Karpas-422 (cell line): Measurements from ENCODE around the gene ZFP91. TPM values are rescaled to one million over a fixed set of nuclear protein-coding genes. Genes with fewer than 3 reads are reported as not detected.

Experiments
- DNase-seq: peaks from one replicate; pipeline ENCODE4 v3.0.0-alpha.2; 2015
- H2AFZ ChIP-seq: fragments of 200-600 bp; sonication (generic); 2 replicates; pipeline ENCODE4 v1.6.1; 2014; ENCODE audit warnings: antibody characterized with exemption, low read length, mixed read lengths
- H3K27ac ChIP-seq: fragments of 200-600 bp; sonication (generic); 2 replicates; pipeline ENCODE4 v1.5.1; 2014; ENCODE audit warnings: mild to moderate bottlenecking, low read length, moderate library complexity
- H3K27me3 ChIP-seq: fragments of 200-600 bp; sonication (generic); 2 replicates; pipeline ENCODE4 v1.6.1; 2014; ENCODE audit warnings: low read length, mixed read lengths
- H3K36me3 ChIP-seq: fragments of 200-600 bp; sonication (generic); 2 replicates; pipeline ENCODE4 v1.6.1; 2014; ENCODE audit warnings: low read length, mixed read lengths; ENCODE audit not compliant: insufficient read depth
- H3K4me1 ChIP-seq: fragments of 200-600 bp; sonication (generic); 2 replicates; pipeline ENCODE4 v1.6.1; 2014; ENCODE audit warnings: mild to moderate bottlenecking, low read length, mixed read lengths
- H3K4me2 ChIP-seq: fragments of 200-600 bp; sonication (generic); 2 replicates; pipeline ENCODE4 v1.6.1; 2014; ENCODE audit warnings: low read length, low read depth, mild to moderate bottlenecking; ENCODE audit not compliant: poor library complexity, severe bottlenecking
- H3K4me3 ChIP-seq: fragments of 200-600 bp; sonication (generic); 2 replicates; pipeline ENCODE4 v1.5.1; 2014; ENCODE audit warnings: mild to moderate bottlenecking, antibody characterized with exemption, low read length, mixed read lengths
- H3K79me2 ChIP-seq: fragments of 200-600 bp; sonication (generic); 2 replicates; pipeline ENCODE4 v1.6.1; 2014; ENCODE audit warnings: mild to moderate bottlenecking, low read length, mixed read lengths
- H3K9ac ChIP-seq: fragments of 200-600 bp; sonication (generic); 2 replicates; pipeline ENCODE4 v1.6.0; 2014; ENCODE audit warnings: low read length
- H3K9me2 ChIP-seq: fragments of 200-600 bp; sonication (generic), shearing (Covaris generic); replicated peaks from 2 replicates; pipeline ENCODE4 v1.6.0; 2014; ENCODE audit warnings: mild to moderate bottlenecking, low read length, moderate library complexity; ENCODE audit not compliant: insufficient read depth
- H3K9me3 ChIP-seq: fragments of 300-700, 200-600 bp; sonication (generic); 2 replicates; pipeline ENCODE4 v1.6.1; 2014; ENCODE audit warnings: low read length, mixed read lengths
- H4K20me1 ChIP-seq: fragments of 200-600 bp; sonication (generic); 2 replicates; pipeline ENCODE4 v1.6.1; 2014; ENCODE audit warnings: mild to moderate bottlenecking, antibody characterized with exemption, low read length, low read depth; ENCODE audit not compliant: insufficient read depth
- total RNA-seq: library from RNA; depleted of rRNA; stranded (reverse); fragments of >200 nt; shearing (Covaris generic); gene quantifications from 2 replicates; pipeline ENCODE4 v1.2.3, GENCODE V29; 2014; ENCODE audit warnings: low replicate concordance

ZFP91 gene
- total RNA-seq, 1 experiment from 2014 or later = 49.4 TPM

DNA sequence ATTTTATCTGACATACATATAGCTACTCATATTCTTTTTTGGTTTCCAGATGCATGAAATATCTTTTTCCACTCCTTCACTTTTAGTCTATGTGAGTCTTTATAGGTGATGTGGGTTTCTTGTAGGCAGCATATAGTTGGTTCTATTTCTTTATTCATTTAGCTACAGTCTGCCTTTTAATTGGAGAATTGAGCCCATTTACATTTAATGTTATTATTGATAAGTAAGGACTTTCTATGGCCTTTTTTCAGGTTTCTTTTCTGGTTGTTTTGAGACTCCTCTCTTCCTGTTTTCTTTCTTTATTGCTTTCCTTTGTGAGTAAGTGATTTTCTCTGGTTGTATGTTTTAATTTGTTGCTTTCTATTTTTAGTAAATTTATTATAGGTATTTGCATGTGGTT lies 70.8 kb downstream of the ZFP91 start:
- H3K9ac ChIP-seq = no peak overlapping the region
- H3K4me1 ChIP-seq = peaks cover 26% of the 10 kb centered on the region
- no peak overlapping the region for H2AFZ ChIP-seq
- H3K4me2 ChIP-seq = no peak overlapping the region
- no peaks in the 10 kb centered on the region for H3K36me3 ChIP-seq
- H3K4me3 ChIP-seq = no peak overlapping the region
- DNase-seq = no peak
- H3K9me2 ChIP-seq = no peaks in the 10 kb centered on the region
- no peaks in the 10 kb centered on the region for H4K20me1 ChIP-seq
- no peaks in the 10 kb centered on the region for H3K27me3 ChIP-seq
- no peak overlapping the region for H3K27ac ChIP-seq
- no peaks in the 10 kb centered on the region for H3K79me2 ChIP-seq
- H3K9me3 ChIP-seq = no peaks in the 10 kb centered on the region; the same call in 1 of the 2 replicates

DNA sequence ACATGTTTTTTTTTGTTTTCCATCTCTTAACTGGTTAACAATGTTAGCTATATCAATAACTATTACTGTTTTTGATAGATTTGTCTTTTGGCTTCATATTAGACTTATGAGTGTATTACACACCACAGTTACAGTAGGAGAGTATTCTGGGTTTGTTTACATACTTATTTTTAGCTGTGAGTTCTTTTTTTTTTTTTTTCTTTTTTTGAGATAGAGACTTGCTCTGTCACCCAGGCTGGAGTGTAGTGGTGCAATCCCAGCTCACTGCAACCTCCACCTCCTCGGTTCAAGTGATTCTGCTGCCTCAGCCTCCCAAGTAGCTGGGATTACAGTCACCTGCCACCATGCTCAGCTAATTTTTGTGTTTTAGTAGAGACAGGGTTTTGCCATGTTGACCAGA lies 71.6 kb downstream of the ZFP91 start:
- no peaks in the 10 kb centered on the region; the same call in 1 of the 2 replicates for H3K9me3 ChIP-seq
- no peaks in the 10 kb centered on the region for H3K79me2 ChIP-seq
- no peak overlapping the region for H3K27ac ChIP-seq
- no peaks in the 10 kb centered on the region for H3K27me3 ChIP-seq
- H3K4me2 ChIP-seq = no peak overlapping the region
- no peaks in the 10 kb centered on the region for H3K36me3 ChIP-seq
- H3K4me3 ChIP-seq = no peak overlapping the region
- H3K9ac ChIP-seq = no peak overlapping the region
- H3K9me2 ChIP-seq = no peaks in the 10 kb centered on the region
- H4K20me1 ChIP-seq = no peaks in the 10 kb centered on the region
- H2AFZ ChIP-seq = no peak overlapping the region
- peaks cover 26% of the 10 kb centered on the region for H3K4me1 ChIP-seq
- no peak for DNase-seq

DNA sequence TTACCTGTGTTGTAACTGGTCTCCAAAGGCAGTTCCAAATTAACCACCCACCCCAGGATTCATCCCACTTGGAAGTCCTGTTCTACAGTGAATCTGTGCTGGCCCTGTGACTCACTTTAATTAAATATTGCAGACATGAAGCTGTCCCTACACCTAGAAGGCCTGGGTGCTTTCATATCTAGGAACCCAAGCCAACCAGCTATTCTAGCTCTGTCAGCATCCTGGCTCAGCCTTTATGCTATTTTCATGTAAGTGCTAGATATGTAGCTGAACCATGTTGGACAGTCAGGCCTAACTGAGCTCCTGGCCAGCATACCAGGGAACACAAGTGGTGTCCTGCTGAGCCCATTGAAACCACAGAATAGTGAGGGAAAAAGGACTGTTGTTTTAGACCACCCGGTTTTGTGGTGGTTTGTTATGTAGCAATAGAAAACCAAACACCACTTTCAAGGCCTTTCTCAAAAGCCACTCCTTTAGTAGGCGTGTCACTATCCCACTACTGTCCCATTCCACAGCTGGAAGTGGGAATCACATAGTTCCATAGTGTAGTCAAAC lies 73.9 kb downstream of the ZFP91 start:
- no peak overlapping the region for H3K4me3 ChIP-seq
- no peak overlapping the region for H3K4me2 ChIP-seq
- no peak overlapping the region for H3K27ac ChIP-seq
- no peaks in the 10 kb centered on the region for H3K79me2 ChIP-seq
- H3K4me1 ChIP-seq = peaks cover 10% of the 10 kb centered on the region
- no peak overlapping the region for H3K9ac ChIP-seq
- no peaks in the 10 kb centered on the region for H3K9me3 ChIP-seq
- no peaks in the 10 kb centered on the region for H3K27me3 ChIP-seq
- DNase-seq = no peak
- no peaks in the 10 kb centered on the region for H4K20me1 ChIP-seq
- no peak overlapping the region for H2AFZ ChIP-seq
- no peaks in the 10 kb centered on the region for H3K9me2 ChIP-seq
- no peaks in the 10 kb centered on the region for H3K36me3 ChIP-seq

DNA sequence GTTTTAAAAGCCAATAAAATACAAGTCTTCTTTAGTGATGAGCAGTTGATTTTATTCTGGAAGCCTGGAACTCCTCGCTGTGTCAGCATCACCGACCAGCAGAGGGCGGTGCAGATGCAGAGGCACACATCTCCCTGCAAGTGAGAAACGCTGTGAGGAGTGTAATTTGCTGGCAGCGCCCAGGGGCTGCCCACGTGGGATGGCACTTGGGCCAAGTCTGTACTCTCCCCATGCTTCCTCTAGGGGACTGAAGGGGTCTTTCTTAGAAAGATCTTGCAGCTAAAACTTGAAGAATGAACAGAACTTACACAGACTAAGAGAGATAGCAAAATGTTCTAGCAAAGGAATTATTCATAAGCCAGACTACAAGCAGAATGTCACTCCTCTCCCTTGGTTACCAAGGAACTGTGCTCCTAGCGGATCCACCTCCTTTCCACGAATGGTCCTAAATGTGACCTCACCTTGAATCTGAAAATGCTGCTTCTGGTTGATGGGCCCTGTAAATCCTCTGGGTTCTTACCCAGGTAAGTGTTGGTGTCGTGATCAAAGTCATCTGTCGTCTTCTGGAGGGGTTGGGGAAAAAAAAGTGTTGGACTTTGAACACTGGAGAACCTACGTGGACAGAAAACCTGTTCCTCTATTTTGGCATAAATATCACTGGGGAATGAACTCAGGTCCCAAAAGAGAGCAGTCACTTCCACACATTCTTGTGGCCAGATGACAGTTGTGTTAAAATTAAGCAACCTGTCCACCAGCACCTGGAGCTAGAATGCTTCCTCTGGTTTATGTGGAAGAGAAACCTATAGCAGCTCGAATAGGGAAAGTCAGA lies 75.4 kb downstream of the ZFP91 start:
- no peak overlapping the region for H3K27ac ChIP-seq
- no peak overlapping the region for H3K4me3 ChIP-seq
- no peaks in the 10 kb centered on the region for H3K27me3 ChIP-seq
- no peak overlapping the region for H2AFZ ChIP-seq
- no peaks in the 10 kb centered on the region for H4K20me1 ChIP-seq
- no peak overlapping the region for H3K4me2 ChIP-seq
- no peaks in the 10 kb centered on the region for H3K9me2 ChIP-seq
- H3K36me3 ChIP-seq = no peaks in the 10 kb centered on the region
- H3K9me3 ChIP-seq = no peaks in the 10 kb centered on the region
- peak; percentile 90 for DNase-seq
- H3K4me1 ChIP-seq = peaks cover 9% of the 10 kb centered on the region
- no peaks in the 10 kb centered on the region for H3K79me2 ChIP-seq
- H3K9ac ChIP-seq = no peak overlapping the region

DNA sequence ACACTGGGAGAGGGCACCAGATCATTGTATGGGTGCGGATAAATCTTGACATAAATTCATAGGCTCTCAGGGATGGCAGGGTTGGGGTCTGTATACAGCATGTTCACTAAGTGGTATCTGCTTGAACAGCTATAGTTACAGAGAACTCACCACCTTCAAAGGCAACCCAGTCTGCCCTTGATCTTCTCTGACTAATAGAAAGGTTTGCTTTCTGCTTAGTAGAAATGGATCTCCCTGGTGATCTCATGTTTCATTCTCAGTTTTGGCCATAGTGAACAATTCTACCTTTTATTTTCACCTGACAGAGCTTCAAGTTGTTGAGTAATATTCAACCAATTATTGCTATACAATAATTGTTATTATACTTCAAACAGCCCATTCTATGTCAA lies 76.0 kb downstream of the ZFP91 start:
- no peak for DNase-seq
- H3K4me1 ChIP-seq = peaks cover 5% of the 10 kb centered on the region
- no peak overlapping the region for H2AFZ ChIP-seq
- H3K79me2 ChIP-seq = no peaks in the 10 kb centered on the region
- no peaks in the 10 kb centered on the region for H4K20me1 ChIP-seq
- H3K9me3 ChIP-seq = no peaks in the 10 kb centered on the region
- no peak overlapping the region for H3K4me2 ChIP-seq
- no peaks in the 10 kb centered on the region for H3K9me2 ChIP-seq
- H3K9ac ChIP-seq = no peak overlapping the region
- no peak overlapping the region for H3K27ac ChIP-seq
- no peak overlapping the region for H3K4me3 ChIP-seq
- no peaks in the 10 kb centered on the region for H3K27me3 ChIP-seq
- H3K36me3 ChIP-seq = no peaks in the 10 kb centered on the region

DNA sequence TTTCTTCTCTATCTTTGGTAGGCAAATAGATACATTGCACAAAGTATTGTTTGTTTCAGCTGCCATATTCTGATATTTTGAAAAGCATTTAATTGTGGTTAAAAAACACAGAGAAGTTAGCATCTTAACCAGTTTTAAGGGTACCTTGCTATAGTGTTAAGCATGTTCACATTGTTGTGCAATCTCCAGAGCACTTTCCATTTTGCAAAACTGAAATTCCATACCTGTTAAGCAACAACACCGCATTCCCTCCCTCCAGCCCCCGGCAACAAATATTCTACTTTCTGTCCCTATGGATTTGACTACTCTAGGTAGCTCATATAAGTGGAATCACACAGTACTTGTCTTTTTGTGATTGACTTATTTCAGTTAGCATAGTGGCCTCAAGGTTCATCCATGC lies 77.5 kb downstream of the ZFP91 start:
- H3K4me2 ChIP-seq = no peak overlapping the region
- no peak overlapping the region for H3K4me3 ChIP-seq
- H3K27ac ChIP-seq = no peak overlapping the region
- H3K4me1 ChIP-seq = no peaks in the 10 kb centered on the region
- H4K20me1 ChIP-seq = no peaks in the 10 kb centered on the region
- DNase-seq = no peak
- no peaks in the 10 kb centered on the region for H3K36me3 ChIP-seq
- H3K9me3 ChIP-seq = no peaks in the 10 kb centered on the region
- no peaks in the 10 kb centered on the region for H3K27me3 ChIP-seq
- no peaks in the 10 kb centered on the region for H3K9me2 ChIP-seq
- H3K9ac ChIP-seq = no peak overlapping the region
- H2AFZ ChIP-seq = no peak overlapping the region
- H3K79me2 ChIP-seq = no peaks in the 10 kb centered on the region

DNA sequence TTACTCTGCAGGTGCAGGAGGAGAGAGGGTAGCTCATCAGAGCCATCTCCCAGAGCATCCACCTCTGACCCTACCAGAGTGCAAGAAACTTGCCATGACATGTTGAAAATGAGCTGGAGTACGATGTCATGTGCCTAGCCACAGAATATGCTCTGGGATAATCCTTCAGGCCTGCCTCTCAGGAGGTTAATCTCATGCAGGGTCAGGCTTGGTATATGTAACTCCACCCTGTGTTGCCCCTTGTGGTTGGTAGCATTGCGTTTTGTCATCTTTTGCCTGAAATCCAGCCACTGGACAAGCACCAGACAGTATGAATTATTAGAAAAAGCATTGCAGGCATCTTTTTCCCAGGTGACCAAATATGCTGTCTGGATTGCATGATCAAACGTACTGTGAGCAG lies 79.8 kb downstream of the ZFP91 start:
- Histone ChIP-seq H3K27me3 (no peaks in the 10 kb centered on the region), H3K4me1 (no peaks in the 10 kb centered on the region), H3K4me2 (no peak overlapping the region), H3K9ac (no peak overlapping the region), H3K36me3 (no peaks in the 10 kb centered on the region), H3K9me3 (no peaks in the 10 kb centered on the region), H3K27ac (no peak overlapping the region), H4K20me1 (no peaks in the 10 kb centered on the region), H2AFZ (no peak overlapping the region), H3K4me3 (no peak overlapping the region), H3K79me2 (no peaks in the 10 kb centered on the region), H3K9me2 (no peaks in the 10 kb centered on the region)
- DNase-seq = no peak

DNA sequence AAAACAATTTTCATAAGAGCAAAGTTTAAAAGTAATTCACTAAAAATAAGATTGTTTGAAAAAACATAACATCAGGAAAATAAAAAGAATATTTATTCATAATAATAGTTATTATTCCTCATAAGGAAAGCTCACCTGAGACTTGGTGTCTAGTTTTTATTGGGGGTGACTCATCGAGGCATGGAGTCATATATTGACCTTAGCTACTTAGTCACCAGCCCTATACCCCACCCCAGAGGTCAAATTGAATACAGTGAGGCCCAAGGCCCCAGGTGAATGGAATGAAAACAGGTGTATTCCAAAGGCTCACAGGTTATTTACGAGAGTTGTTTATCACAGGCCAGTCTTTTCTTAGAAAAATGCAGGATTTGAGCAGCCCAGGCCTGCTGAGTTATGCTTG lies 80.5 kb downstream of the ZFP91 start:
- H3K36me3 ChIP-seq = no peaks in the 10 kb centered on the region
- no peak for DNase-seq
- no peaks in the 10 kb centered on the region for H3K79me2 ChIP-seq
- no peaks in the 10 kb centered on the region for H4K20me1 ChIP-seq
- H3K9ac ChIP-seq = no peak overlapping the region
- H3K27me3 ChIP-seq = no peaks in the 10 kb centered on the region
- no peak overlapping the region for H3K4me3 ChIP-seq
- no peak overlapping the region for H3K27ac ChIP-seq
- no peaks in the 10 kb centered on the region for H3K9me3 ChIP-seq
- H3K4me2 ChIP-seq = no peak overlapping the region
- H3K4me1 ChIP-seq = no peaks in the 10 kb centered on the region
- no peaks in the 10 kb centered on the region for H3K9me2 ChIP-seq
- no peak overlapping the region for H2AFZ ChIP-seq
